Neutrophil (primary cell): ENCODE results near the gene NFE2L1.

Experiments
- H3K27ac ChIP-seq: fragments of 200-600 bp; sonication (generic); 2 replicates; pipeline ENCODE4 v1.5.1; 2016; ENCODE audit warnings: mild to moderate bottlenecking, moderate library complexity
- H3K27me3 ChIP-seq: fragments of 200-600 bp; sonication (generic); 2 replicates; pipeline ENCODE4 v1.6.0; 2016; ENCODE audit warnings: mild to moderate bottlenecking
- H3K36me3 ChIP-seq: fragments of 200-600 bp; sonication (generic); 2 replicates; pipeline ENCODE4 v1.5.1; 2017
- H3K4me1 ChIP-seq, 2 experiments: fragments of 200-600 bp in 1 of 2; sonication (generic) in 1 of 2; 1 replicate in 1 of 2; 2 replicates in 1 of 2; pipeline versions ENCODE4 v1.5.1 to v1.6.1; 2013 to 2016; ENCODE audit warnings: low read depth in 1 of 2, low read length in 1 of 2, mild to moderate bottlenecking in 1 of 2, moderate library complexity in 1 of 2; ENCODE audit not compliant: control insufficient read depth in 1 of 2, insufficient read depth in 1 of 2
- H3K4me3 ChIP-seq, 2 experiments: fragments of 200-600 bp in 1 of 2; sonication (generic) in 1 of 2; 1 replicate in 1 of 2; 2 replicates in 1 of 2; pipeline ENCODE4 v1.5.1; 2013 to 2016; ENCODE audit warnings: low read depth in 1 of 2, low read length in 1 of 2, mild to moderate bottlenecking in 1 of 2, moderate library complexity in 1 of 2
- H3K9me3 ChIP-seq: fragments of 200-600 bp; sonication (generic); 2 replicates; pipeline ENCODE4 v1.5.1; 2016
- TF ChIP-seq, protein P1 (sequence below): fragments of 200-600 bp; sonication (generic); IDR thresholded peaks from 2 replicates; pipeline ENCODE4 v1.5.1; 2016; ENCODE audit warnings: antibody characterized with exemption

Gene NFE2L1

GRCh38 chr17:48011405-48012150 lies 36.6 kb upstream of the NFE2L1 start:
- Histone ChIP-seq H3K36me3 (no peaks in the 10 kb centered on the region), H3K4me3 (peak overlapping the region in 1 of 2 experiments; percentile 28), H3K27ac (no peak overlapping the region), H3K4me1 (peaks cover 10 to 14% of the 10 kb centered on the region in 2 experiments), H3K9me3 (no peaks in the 10 kb centered on the region), H3K27me3 (peaks cover 81% of the 10 kb centered on the region)
- TF ChIP-seq, protein P1, sequence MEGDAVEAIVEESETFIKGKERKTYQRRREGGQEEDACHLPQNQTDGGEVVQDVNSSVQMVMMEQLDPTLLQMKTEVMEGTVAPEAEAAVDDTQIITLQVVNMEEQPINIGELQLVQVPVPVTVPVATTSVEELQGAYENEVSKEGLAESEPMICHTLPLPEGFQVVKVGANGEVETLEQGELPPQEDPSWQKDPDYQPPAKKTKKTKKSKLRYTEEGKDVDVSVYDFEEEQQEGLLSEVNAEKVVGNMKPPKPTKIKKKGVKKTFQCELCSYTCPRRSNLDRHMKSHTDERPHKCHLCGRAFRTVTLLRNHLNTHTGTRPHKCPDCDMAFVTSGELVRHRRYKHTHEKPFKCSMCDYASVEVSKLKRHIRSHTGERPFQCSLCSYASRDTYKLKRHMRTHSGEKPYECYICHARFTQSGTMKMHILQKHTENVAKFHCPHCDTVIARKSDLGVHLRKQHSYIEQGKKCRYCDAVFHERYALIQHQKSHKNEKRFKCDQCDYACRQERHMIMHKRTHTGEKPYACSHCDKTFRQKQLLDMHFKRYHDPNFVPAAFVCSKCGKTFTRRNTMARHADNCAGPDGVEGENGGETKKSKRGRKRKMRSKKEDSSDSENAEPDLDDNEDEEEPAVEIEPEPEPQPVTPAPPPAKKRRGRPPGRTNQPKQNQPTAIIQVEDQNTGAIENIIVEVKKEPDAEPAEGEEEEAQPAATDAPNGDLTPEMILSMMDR: no peak

GRCh38 chr17:48012151-48012520 lies 36.0 kb upstream of the NFE2L1 start:
- H3K4me3 ChIP-seq: peak overlapping the region in 1 of 2 experiments; percentile 28
- peaks cover 10 to 14% of the 10 kb centered on the region in 2 experiments for H3K4me1 ChIP-seq
- no peak overlapping the region for H3K27ac ChIP-seq

GRCh38 chr17:48012654-48013053 lies 35.5 kb upstream of the NFE2L1 start:
- Histone ChIP-seq H3K9me3 (no peaks in the 10 kb centered on the region), H3K4me1 (peaks cover 10 to 14% of the 10 kb centered on the region in 2 experiments), H3K36me3 (no peaks in the 10 kb centered on the region), H3K4me3 (no peak overlapping the region), H3K27me3 (peaks cover 75% of the 10 kb centered on the region), H3K27ac (no peak overlapping the region)
- TF ChIP-seq, protein P1: no peak

More at GRCh38 chr17:48012151-48012520, 36.0 kb upstream of the NFE2L1 start:
- H3K36me3 ChIP-seq: no peaks in the 10 kb centered on the region
- H3K27me3 ChIP-seq: peaks cover 79% of the 10 kb centered on the region
- H3K9me3 ChIP-seq: no peaks in the 10 kb centered on the region
- TF ChIP-seq, protein P1: no peak

DNA sequence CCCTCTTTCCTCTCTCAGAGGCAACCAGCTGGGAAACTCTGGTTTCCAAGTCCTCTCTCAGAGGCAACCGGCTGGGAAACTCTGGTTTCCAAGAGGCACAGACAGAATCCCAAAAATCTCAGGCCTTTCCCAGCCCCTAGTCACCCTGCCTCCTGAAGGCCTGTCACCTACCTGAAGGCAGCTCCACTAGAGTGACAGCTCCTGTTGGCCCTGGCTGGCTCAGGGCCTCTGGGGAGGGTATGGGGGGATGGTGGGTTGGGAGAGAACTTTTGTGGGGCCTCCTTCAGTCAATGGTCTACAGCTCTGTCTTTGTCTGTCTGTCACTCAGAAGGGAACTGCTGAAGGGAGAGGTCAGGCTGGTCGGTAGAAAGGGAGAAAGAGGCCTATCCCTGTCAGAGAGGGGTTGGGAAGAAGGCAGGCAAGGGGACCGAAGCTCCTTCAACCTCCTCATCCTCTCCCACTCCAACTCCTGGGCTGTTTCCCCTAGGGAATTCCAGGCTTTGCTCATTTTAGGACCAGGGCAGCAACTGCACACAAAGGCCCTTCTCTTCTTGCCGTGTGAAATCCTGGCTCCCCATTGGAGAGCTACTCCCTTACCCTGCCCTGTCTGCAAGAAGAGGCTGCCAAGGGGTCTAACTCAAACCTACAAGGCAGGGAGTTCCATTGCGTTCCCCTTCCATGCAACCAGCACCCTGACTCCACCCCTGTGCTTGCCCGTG lies 34.1 kb upstream of the NFE2L1 start:
- Histone ChIP-seq H3K36me3 (no peaks in the 10 kb centered on the region), H3K9me3 (no peaks in the 10 kb centered on the region), H3K4me3 (no peak overlapping the region), H3K27ac (no peak overlapping the region), H3K27me3 (peaks cover 81% of the 10 kb centered on the region), H3K4me1 (peaks cover 10 to 14% of the 10 kb centered on the region in 2 experiments)
- TF ChIP-seq, protein P1: no peak

DNA sequence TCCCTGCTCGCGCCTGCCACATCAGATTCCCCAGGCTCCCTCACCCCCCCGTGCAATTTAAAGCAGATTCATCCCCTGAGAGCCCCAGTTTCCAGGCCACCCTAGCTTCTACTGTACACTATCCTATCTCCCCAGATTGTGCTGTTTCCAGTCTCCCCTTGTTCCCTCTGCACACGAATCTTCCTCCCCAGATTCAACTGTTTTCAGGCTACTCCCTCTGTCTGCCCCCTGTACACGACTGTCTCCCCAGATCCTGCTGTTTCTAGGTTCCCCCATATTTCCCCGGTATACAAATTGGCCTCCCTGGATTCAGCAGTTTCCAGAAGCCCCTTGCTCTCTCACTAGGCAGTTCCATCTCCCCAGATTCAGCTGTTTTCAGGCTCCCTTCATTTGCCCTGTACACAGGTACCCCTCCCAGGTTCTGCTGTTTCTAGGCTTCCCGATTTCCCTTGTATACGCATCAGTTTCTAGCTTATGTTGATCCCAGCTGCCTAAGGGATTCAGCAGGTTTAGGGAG lies 33.5 kb upstream of the NFE2L1 start:
- H3K4me3 ChIP-seq: no peak overlapping the region
- no peaks in the 10 kb centered on the region for H3K36me3 ChIP-seq
- peaks cover 10 to 14% of the 10 kb centered on the region in 2 experiments for H3K4me1 ChIP-seq
- no peak overlapping the region for H3K27ac ChIP-seq
- H3K27me3 ChIP-seq: peaks cover 81% of the 10 kb centered on the region
- H3K9me3 ChIP-seq: no peaks in the 10 kb centered on the region
- TF ChIP-seq, protein P1: no peak
